ENCODE results near the gene CNTNAP3. TPM values are rescaled to one million over a fixed set of nuclear protein-coding genes. Genes with fewer than 3 reads are reported as not detected.
"Not testable (repeated sequence)": the region's sequence is repeated elsewhere in the genome, so short reads cannot be mapped to it uniquely, and the experiment has no call there.

CNTNAP3 gene
- total RNA-seq, 1 donor from 2014 or later, result 27.2 TPM

DNA sequence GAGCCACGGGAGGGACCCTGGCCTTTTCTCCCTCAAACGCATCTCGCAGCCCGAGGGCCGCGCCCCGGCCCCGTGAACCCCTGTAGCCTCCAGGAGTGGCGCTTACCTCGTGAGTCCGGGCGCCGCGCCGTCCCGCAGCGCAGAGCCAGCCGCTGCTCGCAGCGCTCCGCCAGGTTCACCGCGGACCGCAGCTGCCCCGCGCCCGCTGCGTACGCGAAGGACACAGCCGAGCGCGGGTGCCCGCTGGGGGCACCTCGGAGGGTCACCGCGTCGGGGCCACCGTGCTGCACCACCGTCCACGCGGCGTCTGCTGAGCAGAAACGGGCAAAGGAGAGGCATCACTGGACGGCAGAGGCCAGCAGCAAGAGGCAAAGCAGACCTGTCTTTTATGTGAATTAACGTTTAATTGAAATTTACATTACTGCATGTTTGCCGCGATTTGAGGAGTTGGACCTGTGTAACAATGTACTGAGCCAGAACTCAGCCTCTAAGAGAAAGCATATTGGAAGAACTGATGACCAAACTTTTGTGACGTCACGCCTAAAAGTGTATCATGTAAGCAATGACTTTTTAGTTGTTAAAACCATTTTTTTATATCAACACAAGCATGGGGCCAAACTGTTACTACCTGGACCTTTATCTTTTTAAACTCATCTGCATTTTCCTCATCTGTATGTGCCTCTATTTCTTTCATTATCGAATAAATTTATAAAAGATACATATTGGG, 155.0 kb downstream of the CNTNAP3 start:
- H3K36me3 Mint-ChIP-seq (ENCODE audit: unreplicated experiment), result peaks cover 13% of the 10 kb centered on the region
- H3K4me1 Mint-ChIP-seq (ENCODE audit: unreplicated experiment); H3K9me3 Mint-ChIP-seq (ENCODE audit: unreplicated experiment); H3K4me3 Mint-ChIP-seq (ENCODE audit: unreplicated experiment); DNase-seq (ENCODE audit: extremely low spot score, unreplicated experiment); H3K27me3 Mint-ChIP-seq (ENCODE audit: unreplicated experiment); H3K27ac Mint-ChIP-seq (ENCODE audit: unreplicated experiment): not testable (repeated sequence)

DNA sequence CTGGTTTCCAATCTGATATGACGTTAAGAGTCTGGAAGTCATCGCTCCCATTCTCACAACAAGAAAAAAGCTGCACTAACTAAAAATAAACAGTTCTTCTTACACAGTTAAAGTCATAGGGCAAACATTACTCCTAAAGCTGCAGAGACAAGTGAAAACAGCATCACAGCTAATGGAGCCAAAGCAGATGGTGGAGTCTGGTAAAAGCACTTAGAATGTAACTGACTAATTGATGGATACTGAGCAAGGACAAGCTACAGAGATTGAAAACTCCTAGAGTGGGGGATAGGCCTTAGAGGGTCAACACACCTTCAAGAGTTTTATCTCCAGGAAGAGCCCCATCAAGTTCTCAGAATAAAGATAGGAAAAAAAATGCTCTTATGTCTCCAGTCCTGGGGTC, 166.6 kb downstream of the CNTNAP3 start:
- peaks cover 17% of the 10 kb centered on the region for H3K36me3 Mint-ChIP-seq (ENCODE audit: unreplicated experiment)
- H3K9me3 Mint-ChIP-seq (ENCODE audit: unreplicated experiment); H3K27me3 Mint-ChIP-seq (ENCODE audit: unreplicated experiment); H3K4me1 Mint-ChIP-seq (ENCODE audit: unreplicated experiment); H3K4me3 Mint-ChIP-seq (ENCODE audit: unreplicated experiment); DNase-seq (ENCODE audit: extremely low spot score, unreplicated experiment); H3K27ac Mint-ChIP-seq (ENCODE audit: unreplicated experiment): not testable (repeated sequence)

GRCh38 chr9:39111746-39112145, 176.2 kb downstream of the CNTNAP3 start:
- H3K9me3 Mint-ChIP-seq (ENCODE audit: unreplicated experiment); H3K4me1 Mint-ChIP-seq (ENCODE audit: unreplicated experiment); H3K4me3 Mint-ChIP-seq (ENCODE audit: unreplicated experiment); DNase-seq (ENCODE audit: extremely low spot score, unreplicated experiment); H3K27me3 Mint-ChIP-seq (ENCODE audit: unreplicated experiment); H3K27ac Mint-ChIP-seq (ENCODE audit: unreplicated experiment): not testable (repeated sequence)
- peaks cover 11% of the 10 kb centered on the region for H3K36me3 Mint-ChIP-seq (ENCODE audit: unreplicated experiment)

GRCh38 chr9:39108145-39108544, 179.8 kb downstream of the CNTNAP3 start:
- H3K36me3 Mint-ChIP-seq (ENCODE audit: unreplicated experiment), result peaks cover 18% of the 10 kb centered on the region
- no peak overlapping the region for H3K27ac Mint-ChIP-seq (ENCODE audit: unreplicated experiment)
- TF ChIP-seq, protein P1, sequence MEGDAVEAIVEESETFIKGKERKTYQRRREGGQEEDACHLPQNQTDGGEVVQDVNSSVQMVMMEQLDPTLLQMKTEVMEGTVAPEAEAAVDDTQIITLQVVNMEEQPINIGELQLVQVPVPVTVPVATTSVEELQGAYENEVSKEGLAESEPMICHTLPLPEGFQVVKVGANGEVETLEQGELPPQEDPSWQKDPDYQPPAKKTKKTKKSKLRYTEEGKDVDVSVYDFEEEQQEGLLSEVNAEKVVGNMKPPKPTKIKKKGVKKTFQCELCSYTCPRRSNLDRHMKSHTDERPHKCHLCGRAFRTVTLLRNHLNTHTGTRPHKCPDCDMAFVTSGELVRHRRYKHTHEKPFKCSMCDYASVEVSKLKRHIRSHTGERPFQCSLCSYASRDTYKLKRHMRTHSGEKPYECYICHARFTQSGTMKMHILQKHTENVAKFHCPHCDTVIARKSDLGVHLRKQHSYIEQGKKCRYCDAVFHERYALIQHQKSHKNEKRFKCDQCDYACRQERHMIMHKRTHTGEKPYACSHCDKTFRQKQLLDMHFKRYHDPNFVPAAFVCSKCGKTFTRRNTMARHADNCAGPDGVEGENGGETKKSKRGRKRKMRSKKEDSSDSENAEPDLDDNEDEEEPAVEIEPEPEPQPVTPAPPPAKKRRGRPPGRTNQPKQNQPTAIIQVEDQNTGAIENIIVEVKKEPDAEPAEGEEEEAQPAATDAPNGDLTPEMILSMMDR (IDR thresholded peaks at IDR 0.05), result no peak
- no peak for DNase-seq (ENCODE audit: extremely low spot score, unreplicated experiment)
- peaks cover 3% of the 10 kb centered on the region for H3K4me1 Mint-ChIP-seq (ENCODE audit: unreplicated experiment)
- H3K27me3 Mint-ChIP-seq (ENCODE audit: unreplicated experiment), result no peaks in the 10 kb centered on the region
- H3K4me3 Mint-ChIP-seq (ENCODE audit: unreplicated experiment), result no peak overlapping the region
- H3K9me3 Mint-ChIP-seq (ENCODE audit: unreplicated experiment), result no peaks in the 10 kb centered on the region

GRCh38 chr9:39097208-39097607, 190.8 kb downstream of the CNTNAP3 start:
- not testable (repeated sequence) for H3K4me3 Mint-ChIP-seq (ENCODE audit: unreplicated experiment); H3K4me1 Mint-ChIP-seq (ENCODE audit: unreplicated experiment); H3K27me3 Mint-ChIP-seq (ENCODE audit: unreplicated experiment); H3K9me3 Mint-ChIP-seq (ENCODE audit: unreplicated experiment); DNase-seq (ENCODE audit: extremely low spot score, unreplicated experiment); H3K27ac Mint-ChIP-seq (ENCODE audit: unreplicated experiment)
- H3K36me3 Mint-ChIP-seq (ENCODE audit: unreplicated experiment), result peaks cover 15% of the 10 kb centered on the region

- peaks cover 20% of the 10 kb centered on the region for H3K36me3 Mint-ChIP-seq (ENCODE audit: unreplicated experiment)
- not testable (repeated sequence) for H3K4me3 Mint-ChIP-seq (ENCODE audit: unreplicated experiment); H3K9me3 Mint-ChIP-seq (ENCODE audit: unreplicated experiment); H3K4me1 Mint-ChIP-seq (ENCODE audit: unreplicated experiment); H3K27ac Mint-ChIP-seq (ENCODE audit: unreplicated experiment); DNase-seq (ENCODE audit: extremely low spot score, unreplicated experiment); H3K27me3 Mint-ChIP-seq (ENCODE audit: unreplicated experiment)
Observed at GRCh38 chr9:39085311-39085710, 202.7 kb downstream of the CNTNAP3 start.

- not testable (repeated sequence) for H3K9me3 Mint-ChIP-seq (ENCODE audit: unreplicated experiment); H3K4me1 Mint-ChIP-seq (ENCODE audit: unreplicated experiment); DNase-seq (ENCODE audit: extremely low spot score, unreplicated experiment); H3K27ac Mint-ChIP-seq (ENCODE audit: unreplicated experiment); H3K27me3 Mint-ChIP-seq (ENCODE audit: unreplicated experiment); H3K4me3 Mint-ChIP-seq (ENCODE audit: unreplicated experiment)
- H3K36me3 Mint-ChIP-seq (ENCODE audit: unreplicated experiment), result peaks cover 22% of the 10 kb centered on the region
Observed at GRCh38 chr9:39082574-39082973, 205.4 kb downstream of the CNTNAP3 start.

GRCh38 chr9:39080081-39080480, 207.9 kb downstream of the CNTNAP3 start:
- H3K27me3 Mint-ChIP-seq (ENCODE audit: unreplicated experiment); H3K27ac Mint-ChIP-seq (ENCODE audit: unreplicated experiment); H3K36me3 Mint-ChIP-seq (ENCODE audit: unreplicated experiment); DNase-seq (ENCODE audit: extremely low spot score, unreplicated experiment); H3K4me1 Mint-ChIP-seq (ENCODE audit: unreplicated experiment); H3K4me3 Mint-ChIP-seq (ENCODE audit: unreplicated experiment); H3K9me3 Mint-ChIP-seq (ENCODE audit: unreplicated experiment): not testable (repeated sequence)

GRCh38 chr9:39078621-39079256, 209.2 kb downstream of the CNTNAP3 start:
- H3K27ac Mint-ChIP-seq (ENCODE audit: unreplicated experiment); DNase-seq (ENCODE audit: extremely low spot score, unreplicated experiment); H3K4me1 Mint-ChIP-seq (ENCODE audit: unreplicated experiment); H3K27me3 Mint-ChIP-seq (ENCODE audit: unreplicated experiment); H3K4me3 Mint-ChIP-seq (ENCODE audit: unreplicated experiment); H3K36me3 Mint-ChIP-seq (ENCODE audit: unreplicated experiment); H3K9me3 Mint-ChIP-seq (ENCODE audit: unreplicated experiment): not testable (repeated sequence)

GRCh38 chr9:39073537-39073936, 214.4 kb downstream of the CNTNAP3 start:
- H3K36me3 Mint-ChIP-seq (ENCODE audit: unreplicated experiment); H3K27me3 Mint-ChIP-seq (ENCODE audit: unreplicated experiment); H3K4me3 Mint-ChIP-seq (ENCODE audit: unreplicated experiment); DNase-seq (ENCODE audit: extremely low spot score, unreplicated experiment); H3K9me3 Mint-ChIP-seq (ENCODE audit: unreplicated experiment); H3K27ac Mint-ChIP-seq (ENCODE audit: unreplicated experiment); H3K4me1 Mint-ChIP-seq (ENCODE audit: unreplicated experiment): not testable (repeated sequence)

DNA sequence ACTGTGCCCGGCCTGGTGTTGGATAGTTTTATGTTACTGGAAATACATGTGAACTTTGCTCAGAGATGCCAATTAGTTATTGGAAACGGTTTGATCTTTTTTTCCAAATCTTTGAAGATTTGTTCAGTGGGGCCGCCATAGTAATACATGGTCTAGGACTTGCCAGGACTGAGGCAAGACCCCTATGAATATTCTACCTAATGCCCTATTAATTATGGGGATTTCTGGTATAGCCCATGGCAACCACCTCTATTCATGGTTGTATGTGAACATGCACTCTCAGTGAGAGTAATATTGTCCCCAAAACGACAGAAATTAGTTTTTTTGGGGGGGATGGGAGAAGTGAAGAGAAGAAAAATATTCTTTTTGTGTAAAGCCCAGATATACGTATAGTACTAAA, 220.3 kb downstream of the CNTNAP3 start:
- H3K4me1 Mint-ChIP-seq (ENCODE audit: unreplicated experiment); H3K27ac Mint-ChIP-seq (ENCODE audit: unreplicated experiment): not testable (repeated sequence)

More for the DNA sequence above, 220.3 kb downstream of the CNTNAP3 start:
- DNase-seq (ENCODE audit: extremely low spot score, unreplicated experiment); H3K4me3 Mint-ChIP-seq (ENCODE audit: unreplicated experiment); H3K36me3 Mint-ChIP-seq (ENCODE audit: unreplicated experiment); H3K9me3 Mint-ChIP-seq (ENCODE audit: unreplicated experiment); H3K27me3 Mint-ChIP-seq (ENCODE audit: unreplicated experiment): not testable (repeated sequence)
